ENCODE results near the gene SYK. TPM values are rescaled to one million over a fixed set of nuclear protein-coding genes. Genes with fewer than 3 reads are reported as not detected.

Gene SYK
- polyA plus RNA-seq, 1 of the 3 experiments (the other 2 are of a cell fraction): not detected

Other genes starting within 250 kb of the SYK start
- gene DIRAS2, start 159.0 kb upstream of the SYK start, polyA plus RNA-seq (2012; rRNA removed): not detected in 2 replicates